Panc1 (cell line): ENCODE data around the gene ZNF146. TPM values are rescaled to one million over a fixed set of nuclear protein-coding genes. Genes with fewer than 3 reads are reported as not detected.

Experiments used
- ATAC-seq: fragments of 200-7000 bp; cut with Tn5 transposase; 2 replicates; pipeline ENCODE4 v1.9.1; 2020; ENCODE audit warnings: mild to moderate bottlenecking, moderate library complexity
- BruUV-seq: library from RNA; stranded (reverse); fragments of 400-500 nt; replicated peaks from 2 replicates; lab custom pipeline; 2021; lab: Mats Ljungman, UMichigan
- CTCF ChIA-PET: fragments of 300-600 bp; sonication (Branson Sonifier 250); formaldehyde crosslinking; loops from one replicate; lab custom pipeline; 2022; ENCODE audit warnings: antibody characterized with exemption; lab: Charles Lee
- POLR2A ChIA-PET: fragments of 300-600 bp; sonication (Branson Sonifier 250); formaldehyde crosslinking; loops from one replicate; lab custom pipeline; 2022; ENCODE audit warnings: antibody characterized with exemption; lab: Charles Lee
- DNase-seq: peaks from one replicate; pipeline ENCODE4 v3.0.0-alpha.2; 2010; ENCODE audit warnings: low read depth, low spot score
- H3K27ac ChIP-seq: 2 replicates; pipeline ENCODE4 v1.5.1; 2011; ENCODE audit warnings: mild to moderate bottlenecking, low read length, inconsistent platforms
- H3K27me3 ChIP-seq: fragments of 200-500 bp; sonication (Bioruptor generic); 2 replicates; pipeline ENCODE4 v1.6.0; 2014; ENCODE audit warnings: low read length, inconsistent platforms; ENCODE audit not compliant: control insufficient read depth, insufficient read depth
- H3K36me3 ChIP-seq: fragments of 200-500 bp; sonication (Bioruptor generic); 2 replicates; pipeline ENCODE4 v1.5.1; 2014; ENCODE audit warnings: inconsistent platforms, mild to moderate bottlenecking, low read length, moderate library complexity; ENCODE audit not compliant: control insufficient read depth, insufficient read depth
- H3K4me1 ChIP-seq: 2 replicates; pipeline ENCODE4 v1.5.1; 2011; ENCODE audit warnings: inconsistent platforms, mild to moderate bottlenecking, low read length, moderate library complexity; ENCODE audit not compliant: control insufficient read depth, insufficient read depth
- H3K4me3 ChIP-seq, 2 experiments: 2 replicates each; pipeline ENCODE4 v1.5.1; 2011 to 2012; ENCODE audit warnings: low read depth in 2 of 2, low read length in 2 of 2, mild to moderate bottlenecking in 2 of 2, inconsistent platforms in 1 of 2, moderate library complexity in 1 of 2
- H3K9me3 ChIP-seq: fragments of 200-500 bp; sonication (Bioruptor generic); 2 replicates; pipeline ENCODE4 v1.5.1; 2014; ENCODE audit warnings: low read depth, mild to moderate bottlenecking, inconsistent platforms, low read length, moderate library complexity; ENCODE audit not compliant: control insufficient read depth, insufficient read depth
- CTCF ChIP-seq: fragments of 450-650 bp; IDR thresholded peaks from 2 replicates; pipeline ENCODE4 v1.5.1; 2017; ENCODE audit warnings: mild to moderate bottlenecking
- POLR2AphosphoS5 ChIP-seq: IDR thresholded peaks from 2 replicates; pipeline ENCODE4 v1.6.1; 2012; ENCODE audit warnings: mild to moderate bottlenecking, low read depth, low read length, moderate library complexity
- SIN3A ChIP-seq: IDR thresholded peaks from 2 replicates; pipeline ENCODE4 v1.6.1; 2012; ENCODE audit warnings: low read depth, mild to moderate bottlenecking, low read length, moderate library complexity, borderline replicate concordance; ENCODE audit not compliant: insufficient read depth
- TCF7L2 ChIP-seq: IDR thresholded peaks from 2 replicates; pipeline ENCODE4 v1.6.1; 2011; ENCODE audit warnings: mild to moderate bottlenecking, low read depth, low read length, inconsistent platforms
- in situ Hi-C: cut with HindIII; loops from 2 replicates; pipeline ENCODE4 v1.10.0; 2016; ENCODE audit warnings: low sequenced_read_pairs, low pct_unique_long_range_greater_than_20kb
- intact Hi-C: fragments of 100-400 bp; cut with micrococcal nuclease; formaldehyde crosslinking; loops from one replicate; pipeline ENCODE4 v1.10.0; 2022; ENCODE audit not compliant: unreplicated experiment
- total RNA-seq: library from RNA; stranded (reverse); gene quantifications from one replicate; pipeline ENCODE4 v1.2.1, GENCODE V29; 2021; ENCODE audit not compliant: unreplicated experiment
- TF ChIP-seq, protein P1 (sequence below), 2 experiments: IDR thresholded peaks; 2 replicates each; pipeline ENCODE4 v1.6.1; 2011 to 2012; ENCODE audit warnings: low read depth in 2 of 2, control low read depth in 1 of 2, low read length in 1 of 2, mild to moderate bottlenecking in 1 of 2, moderate library complexity in 1 of 2; ENCODE audit not compliant: insufficient read depth in 1 of 2

The ZNF146 gene
- total RNA-seq, 1 experiment from 2014 or later = 121 TPM

- intact Hi-C loops (no loop called here), in situ Hi-C loops (no loop called here)
- BruUV-seq = no TSS peak
- ChIA-PET CTCF (no interaction called here), POLR2A (no interaction called here)
- no peaks in the 10 kb centered on the region for H3K4me1 ChIP-seq
- H3K27ac ChIP-seq = no peak overlapping the region
- H3K36me3 ChIP-seq = peaks cover 41% of the 10 kb centered on the region
- ATAC-seq (no peak), DNase-seq (no peak)
- H3K4me3 ChIP-seq = no peak overlapping the region
- H3K27me3 ChIP-seq = no peaks in the 10 kb centered on the region
- TF ChIP-seq SIN3A (no peak), TCF7L2 (no peak), CTCF (no peak), POLR2AphosphoS5 (no peak)
- TF ChIP-seq, protein P1, sequence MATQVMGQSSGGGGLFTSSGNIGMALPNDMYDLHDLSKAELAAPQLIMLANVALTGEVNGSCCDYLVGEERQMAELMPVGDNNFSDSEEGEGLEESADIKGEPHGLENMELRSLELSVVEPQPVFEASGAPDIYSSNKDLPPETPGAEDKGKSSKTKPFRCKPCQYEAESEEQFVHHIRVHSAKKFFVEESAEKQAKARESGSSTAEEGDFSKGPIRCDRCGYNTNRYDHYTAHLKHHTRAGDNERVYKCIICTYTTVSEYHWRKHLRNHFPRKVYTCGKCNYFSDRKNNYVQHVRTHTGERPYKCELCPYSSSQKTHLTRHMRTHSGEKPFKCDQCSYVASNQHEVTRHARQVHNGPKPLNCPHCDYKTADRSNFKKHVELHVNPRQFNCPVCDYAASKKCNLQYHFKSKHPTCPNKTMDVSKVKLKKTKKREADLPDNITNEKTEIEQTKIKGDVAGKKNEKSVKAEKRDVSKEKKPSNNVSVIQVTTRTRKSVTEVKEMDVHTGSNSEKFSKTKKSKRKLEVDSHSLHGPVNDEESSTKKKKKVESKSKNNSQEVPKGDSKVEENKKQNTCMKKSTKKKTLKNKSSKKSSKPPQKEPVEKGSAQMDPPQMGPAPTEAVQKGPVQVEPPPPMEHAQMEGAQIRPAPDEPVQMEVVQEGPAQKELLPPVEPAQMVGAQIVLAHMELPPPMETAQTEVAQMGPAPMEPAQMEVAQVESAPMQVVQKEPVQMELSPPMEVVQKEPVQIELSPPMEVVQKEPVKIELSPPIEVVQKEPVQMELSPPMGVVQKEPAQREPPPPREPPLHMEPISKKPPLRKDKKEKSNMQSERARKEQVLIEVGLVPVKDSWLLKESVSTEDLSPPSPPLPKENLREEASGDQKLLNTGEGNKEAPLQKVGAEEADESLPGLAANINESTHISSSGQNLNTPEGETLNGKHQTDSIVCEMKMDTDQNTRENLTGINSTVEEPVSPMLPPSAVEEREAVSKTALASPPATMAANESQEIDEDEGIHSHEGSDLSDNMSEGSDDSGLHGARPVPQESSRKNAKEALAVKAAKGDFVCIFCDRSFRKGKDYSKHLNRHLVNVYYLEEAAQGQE (IDR thresholded peaks at IDR 0.05; ENCODE audit: insufficient read depth in 1 of 2, low read depth in 2 of 2, low read length in 1 of 2) = no peak
- H3K9me3 ChIP-seq = peaks cover 24% of the 10 kb centered on the region
Measured at GRCh38 chr19:36236304-36236945, 21.5 kb downstream of the ZNF146 start.

GRCh38 chr19:36236946-36237310 is 22.0 kb downstream of the ZNF146 start:
- intact Hi-C loops (no loop called here), in situ Hi-C loops (no loop called here)
- ChIA-PET POLR2A (no interaction called here), CTCF (no interaction called here)
- Histone ChIP-seq H3K9me3 (peaks cover 24% of the 10 kb centered on the region), H3K36me3 (peaks cover 36% of the 10 kb centered on the region), H3K27me3 (no peaks in the 10 kb centered on the region), H3K4me3 (no peak overlapping the region), H3K27ac (no peak overlapping the region), H3K4me1 (no peaks in the 10 kb centered on the region)
- TF ChIP-seq, protein P1 (IDR thresholded peaks at IDR 0.05; ENCODE audit: insufficient read depth in 1 of 2, low read depth in 2 of 2, low read length in 1 of 2) = no peak
- no peak for TF ChIP-seq POLR2AphosphoS5
- TF ChIP-seq SIN3A = no peak
- no peak for TF ChIP-seq TCF7L2
- no peak for TF ChIP-seq CTCF
- ATAC-seq (no peak), DNase-seq (no peak)
- BruUV-seq = no TSS peak
